GM12801 (cell line): ENCODE measurements around the gene SHB.

ENCODE experiments used
- TF ChIP-seq, protein P1 (sequence below): IDR thresholded peaks from one replicate; pipeline ENCODE4 v1.5.1; 2011; ENCODE audit warnings: control low read depth; ENCODE audit not compliant: insufficient read length; ENCODE audit errors: extremely low read depth

The SHB gene

GRCh38 chr9:38003230-38003629 is 65.8 kb downstream of the SHB start:
- TF ChIP-seq, protein P1, sequence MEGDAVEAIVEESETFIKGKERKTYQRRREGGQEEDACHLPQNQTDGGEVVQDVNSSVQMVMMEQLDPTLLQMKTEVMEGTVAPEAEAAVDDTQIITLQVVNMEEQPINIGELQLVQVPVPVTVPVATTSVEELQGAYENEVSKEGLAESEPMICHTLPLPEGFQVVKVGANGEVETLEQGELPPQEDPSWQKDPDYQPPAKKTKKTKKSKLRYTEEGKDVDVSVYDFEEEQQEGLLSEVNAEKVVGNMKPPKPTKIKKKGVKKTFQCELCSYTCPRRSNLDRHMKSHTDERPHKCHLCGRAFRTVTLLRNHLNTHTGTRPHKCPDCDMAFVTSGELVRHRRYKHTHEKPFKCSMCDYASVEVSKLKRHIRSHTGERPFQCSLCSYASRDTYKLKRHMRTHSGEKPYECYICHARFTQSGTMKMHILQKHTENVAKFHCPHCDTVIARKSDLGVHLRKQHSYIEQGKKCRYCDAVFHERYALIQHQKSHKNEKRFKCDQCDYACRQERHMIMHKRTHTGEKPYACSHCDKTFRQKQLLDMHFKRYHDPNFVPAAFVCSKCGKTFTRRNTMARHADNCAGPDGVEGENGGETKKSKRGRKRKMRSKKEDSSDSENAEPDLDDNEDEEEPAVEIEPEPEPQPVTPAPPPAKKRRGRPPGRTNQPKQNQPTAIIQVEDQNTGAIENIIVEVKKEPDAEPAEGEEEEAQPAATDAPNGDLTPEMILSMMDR: no peak

GRCh38 chr9:38001430-38001829 is 67.6 kb downstream of the SHB start:
- TF ChIP-seq, protein P1: no peak

DNA sequence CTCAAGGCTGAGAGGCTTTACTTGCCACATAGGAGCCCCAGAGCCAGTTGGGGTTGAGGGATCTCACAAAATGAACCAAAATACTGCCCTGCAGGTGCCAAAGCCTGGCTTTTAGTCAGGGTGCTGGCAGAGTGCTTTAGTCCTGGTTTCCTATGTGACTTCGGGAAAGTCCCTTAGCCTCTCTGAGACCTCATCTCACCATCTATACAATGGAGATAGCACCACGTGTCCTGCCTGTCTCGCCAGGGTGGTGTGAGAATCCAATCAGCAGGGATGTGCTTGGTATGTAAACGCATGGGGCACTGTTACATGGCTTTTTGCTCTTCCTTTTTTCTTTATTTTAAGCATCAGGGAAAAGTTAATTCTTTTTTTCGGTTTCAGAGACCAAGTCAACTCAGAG is 68.3 kb downstream of the SHB start:
- TF ChIP-seq, protein P1: no peak

GRCh38 chr9:38000332-38000731 is 68.7 kb downstream of the SHB start:
- TF ChIP-seq, protein P1: no peak

DNA sequence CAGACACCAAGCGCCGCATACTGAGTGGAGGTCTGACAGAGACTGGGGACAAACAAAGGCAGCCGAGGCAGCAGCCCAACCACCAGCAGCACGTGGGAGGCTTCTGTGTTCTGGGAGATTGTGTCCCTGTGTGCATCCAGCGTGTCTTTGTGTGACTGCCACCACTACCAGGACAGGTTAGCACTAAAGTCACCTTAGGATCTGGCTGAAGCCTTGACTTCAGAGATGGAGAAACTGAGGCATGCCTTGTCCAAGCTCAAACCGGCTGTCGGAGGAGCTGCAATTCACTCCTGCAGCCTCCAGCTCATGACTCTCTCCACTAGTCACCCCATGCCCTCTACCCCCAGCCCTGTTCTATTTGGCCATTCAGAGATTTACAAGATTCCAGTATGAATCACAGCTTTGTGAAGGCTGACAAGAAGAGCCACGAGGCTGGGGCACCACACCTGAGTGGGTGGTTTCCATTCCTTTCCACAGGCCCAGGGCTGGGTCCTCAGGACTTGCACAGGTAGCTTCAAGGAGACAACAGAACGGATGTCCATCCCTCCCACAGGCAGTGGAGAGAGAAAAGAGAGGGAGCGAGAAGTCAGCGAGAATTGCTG is 69.3 kb downstream of the SHB start:
- TF ChIP-seq, protein P1: no peak

DNA sequence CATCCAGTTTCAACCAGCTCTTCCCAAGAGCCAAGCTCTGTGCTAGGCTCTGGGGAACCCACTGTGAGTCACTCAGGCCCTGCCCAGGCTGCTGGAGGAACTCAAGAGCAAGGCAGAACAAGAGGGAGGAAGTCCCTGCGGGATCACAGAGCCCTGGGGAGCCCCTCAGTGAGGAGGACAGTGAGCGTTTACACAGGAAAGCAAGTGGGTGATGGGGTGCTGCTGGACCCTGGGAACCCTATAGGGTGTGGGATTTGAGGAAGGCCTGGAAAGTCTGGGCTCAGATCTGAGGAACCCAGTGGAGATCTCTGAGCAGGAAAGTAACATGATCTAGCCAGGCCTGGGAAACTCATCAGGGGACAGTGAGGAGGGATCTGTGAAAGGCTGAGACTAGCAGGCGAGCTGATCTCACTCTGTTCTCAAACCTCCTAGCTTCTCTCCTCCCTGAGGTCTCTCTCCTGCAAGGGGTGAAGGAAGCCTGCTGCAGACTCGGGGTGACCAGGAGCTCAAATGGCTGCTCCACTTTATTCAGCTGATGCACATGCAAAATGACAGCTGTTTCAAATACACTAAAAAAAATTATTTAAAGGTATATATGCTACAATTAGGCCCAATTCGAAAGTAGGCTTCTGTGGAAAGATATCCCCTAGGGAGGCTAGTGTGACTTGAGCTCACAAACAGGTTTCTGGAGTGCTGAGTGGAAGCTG is 70.0 kb downstream of the SHB start:
- TF ChIP-seq, protein P1: no peak

DNA sequence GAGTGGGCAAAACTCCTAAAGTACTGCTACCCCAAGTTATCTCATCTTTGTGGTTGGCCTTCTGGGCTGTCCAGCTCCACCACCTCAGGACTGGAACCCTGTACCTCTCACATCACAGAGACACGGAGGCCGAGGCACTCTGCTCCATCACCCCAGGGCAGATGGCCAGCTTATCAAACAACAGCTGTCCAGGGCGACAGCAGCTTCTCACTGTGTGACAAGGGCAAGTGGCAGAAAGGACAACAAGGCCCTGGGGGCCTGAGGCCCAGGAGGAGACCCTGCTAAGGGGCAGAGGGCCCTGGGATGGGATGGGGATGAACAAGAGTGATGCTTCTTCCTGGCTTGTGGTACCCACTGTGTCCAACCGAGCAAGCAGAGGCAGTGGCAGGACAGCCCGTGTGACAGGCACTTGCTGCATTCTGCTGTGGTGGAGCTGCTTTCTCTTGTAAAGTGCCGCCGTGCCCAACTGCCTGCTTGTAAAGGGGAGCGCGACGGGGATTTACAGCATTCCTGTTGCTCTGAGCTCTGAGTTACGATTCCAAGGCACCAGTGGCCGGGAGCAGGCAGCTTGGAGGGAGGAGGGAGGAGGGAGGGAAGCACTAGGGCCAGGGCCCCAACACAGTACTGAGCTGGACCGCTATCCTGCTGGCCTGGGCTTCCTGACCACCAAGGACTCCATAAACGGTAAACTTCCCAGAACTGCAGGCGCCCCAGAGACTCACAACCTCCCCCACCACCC is 71.2 kb downstream of the SHB start:
- TF ChIP-seq, protein P1: no peak
